ENCODE results near the gene CRHR2.

Gene CRHR2

GRCh38 chr7:30634634-30635201, 47.5 kb downstream of the CRHR2 start:
- H3K23ac ChIP-seq (ENCODE audit: low read length), result no peak overlapping the region
- H3K79me2 ChIP-seq (ENCODE audit: control insufficient read depth, insufficient read depth, low read length, poor library complexity), result no peaks in the 10 kb centered on the region
- no peak for DNase-seq
- H3K79me1 ChIP-seq (ENCODE audit: low read length), result no peaks in the 10 kb centered on the region
- H2AK5ac ChIP-seq (ENCODE audit: low read length), result no peak overlapping the region
- H2AFZ ChIP-seq (ENCODE audit: insufficient read depth, low read length, poor library complexity), result no peak overlapping the region
- no peaks in the 10 kb centered on the region for H3K4me1 ChIP-seq (ENCODE audit: control insufficient read depth in 1 of 2, insufficient read depth in 2 of 2, low read length in 2 of 2)
- no peak overlapping the region for H2BK12ac ChIP-seq (ENCODE audit: low read length)
- no peak overlapping the region for H3K4ac ChIP-seq (ENCODE audit: low read depth, low read length)
- no CpG with 5 or more reads among the region's 6 CpGs for WGBS (ENCODE audit: extremely low coverage, insufficient coverage, insufficient read length)
- no peak overlapping the region for H2BK120ac ChIP-seq (ENCODE audit: insufficient read depth, low read length, poor library complexity)
- peaks cover 13 to 34% of the 10 kb centered on the region in 2 experiments for H3K36me3 ChIP-seq (ENCODE audit: control insufficient read depth in 1 of 2, insufficient read depth in 2 of 2, low read length in 2 of 2)
- no peak overlapping the region for H2BK5ac ChIP-seq (ENCODE audit: low read depth, low read length, poor library complexity)
- H3K18ac ChIP-seq (ENCODE audit: low read length), result no peak overlapping the region
- no peak overlapping the region for H4K8ac ChIP-seq (ENCODE audit: low read depth, low read length)
- H3K27ac ChIP-seq (ENCODE audit: low read depth, low read length), result no peak overlapping the region
- no peak overlapping the region for H3K4me2 ChIP-seq (ENCODE audit: low read length)
- no peak overlapping the region for H3K4me3 ChIP-seq (ENCODE audit: low read depth, low read length)
- no peaks in the 10 kb centered on the region for H3K9me3 ChIP-seq (ENCODE audit: insufficient read depth, low read depth, low read length)
- no peak overlapping the region for H3K9ac ChIP-seq (ENCODE audit: low read length)
- H3K14ac ChIP-seq (ENCODE audit: low read length), result no peak overlapping the region
- H4K91ac ChIP-seq (ENCODE audit: low read depth, low read length), result no peak overlapping the region
- no peak overlapping the region for H4K12ac ChIP-seq (ENCODE audit: low read depth, low read length)
- no peaks in the 10 kb centered on the region for H3K27me3 ChIP-seq (ENCODE audit: insufficient read depth, low read length)

GRCh38 chr7:30634193-30634626, 48.0 kb downstream of the CRHR2 start:
- no peak overlapping the region for H2BK12ac ChIP-seq (ENCODE audit: low read length)
- no peaks in the 10 kb centered on the region for H3K79me1 ChIP-seq (ENCODE audit: low read length)
- H2AFZ ChIP-seq (ENCODE audit: insufficient read depth, low read length, poor library complexity), result no peak overlapping the region
- no peak overlapping the region for H4K91ac ChIP-seq (ENCODE audit: low read depth, low read length)
- no peak overlapping the region for H4K8ac ChIP-seq (ENCODE audit: low read depth, low read length)
- H3K27me3 ChIP-seq (ENCODE audit: insufficient read depth, low read length), result no peaks in the 10 kb centered on the region
- H3K36me3 ChIP-seq (ENCODE audit: control insufficient read depth in 1 of 2, insufficient read depth in 2 of 2, low read length in 2 of 2), result peaks cover 13 to 39% of the 10 kb centered on the region in 2 experiments
- no peak overlapping the region for H3K4me2 ChIP-seq (ENCODE audit: low read length)
- no peak overlapping the region for H2BK120ac ChIP-seq (ENCODE audit: insufficient read depth, low read length, poor library complexity)
- H3K9ac ChIP-seq (ENCODE audit: low read length), result no peak overlapping the region
- DNase-seq, result no peak
- H2AK5ac ChIP-seq (ENCODE audit: low read length), result no peak overlapping the region
- no peak overlapping the region for H4K12ac ChIP-seq (ENCODE audit: low read depth, low read length)
- H3K9me3 ChIP-seq (ENCODE audit: insufficient read depth, low read depth, low read length), result no peaks in the 10 kb centered on the region
- no peak overlapping the region for H3K14ac ChIP-seq (ENCODE audit: low read length)
- no peak overlapping the region for H3K4ac ChIP-seq (ENCODE audit: low read depth, low read length)
- no peak overlapping the region for H3K18ac ChIP-seq (ENCODE audit: low read length)
- no peak overlapping the region for H2BK5ac ChIP-seq (ENCODE audit: low read depth, low read length, poor library complexity)
- H3K4me1 ChIP-seq (ENCODE audit: control insufficient read depth in 1 of 2, insufficient read depth in 2 of 2, low read length in 2 of 2), result no peaks in the 10 kb centered on the region
- no peak overlapping the region for H3K4me3 ChIP-seq (ENCODE audit: low read depth, low read length)
- no peak overlapping the region for H3K27ac ChIP-seq (ENCODE audit: low read depth, low read length)
- WGBS (ENCODE audit: extremely low coverage, insufficient coverage, insufficient read length), result no CpG with 5 or more reads among the region's 1 CpG
- no peaks in the 10 kb centered on the region for H3K79me2 ChIP-seq (ENCODE audit: control insufficient read depth, insufficient read depth, low read length, poor library complexity)
- no peak overlapping the region for H3K23ac ChIP-seq (ENCODE audit: low read length)

GRCh38 chr7:30633223-30633622, 49.0 kb downstream of the CRHR2 start:
- Histone ChIP-seq H4K12ac (ENCODE audit: low read depth, low read length) (no peak overlapping the region), H4K91ac (ENCODE audit: low read depth, low read length) (no peak overlapping the region), H3K79me2 (ENCODE audit: control insufficient read depth, insufficient read depth, low read length, poor library complexity) (no peaks in the 10 kb centered on the region), H2AK5ac (ENCODE audit: low read length) (no peak overlapping the region), H4K8ac (ENCODE audit: low read depth, low read length) (no peak overlapping the region), H3K79me1 (ENCODE audit: low read length) (no peaks in the 10 kb centered on the region), H3K9me3 (ENCODE audit: insufficient read depth, low read depth, low read length) (no peaks in the 10 kb centered on the region), H3K27me3 (ENCODE audit: insufficient read depth, low read length) (no peaks in the 10 kb centered on the region), H3K36me3 (ENCODE audit: control insufficient read depth in 1 of 2, insufficient read depth in 2 of 2, low read length in 2 of 2) (peaks cover 13 to 41% of the 10 kb centered on the region in 2 experiments), H3K14ac (ENCODE audit: low read length) (no peak overlapping the region), H3K4me1 (ENCODE audit: control insufficient read depth in 1 of 2, insufficient read depth in 2 of 2, low read length in 2 of 2) (no peaks in the 10 kb centered on the region), H3K27ac (ENCODE audit: low read depth, low read length) (no peak overlapping the region), H3K4me2 (ENCODE audit: low read length) (no peak overlapping the region), H2BK120ac (ENCODE audit: insufficient read depth, low read length, poor library complexity) (no peak overlapping the region), H2BK5ac (ENCODE audit: low read depth, low read length, poor library complexity) (no peak overlapping the region), H3K4ac (ENCODE audit: low read depth, low read length) (no peak overlapping the region), H2AFZ (ENCODE audit: insufficient read depth, low read length, poor library complexity) (no peak overlapping the region), H3K9ac (ENCODE audit: low read length) (no peak overlapping the region), H2BK12ac (ENCODE audit: low read length) (no peak overlapping the region), H3K4me3 (ENCODE audit: low read depth, low read length) (no peak overlapping the region), H3K18ac (ENCODE audit: low read length) (no peak overlapping the region), H3K23ac (ENCODE audit: low read length) (no peak overlapping the region)
- WGBS (ENCODE audit: extremely low coverage, insufficient coverage, insufficient read length), result no CpG with 5 or more reads among the region's 3 CpGs
- DNase-seq, result no peak

- Histone ChIP-seq H2AFZ (ENCODE audit: insufficient read depth, low read length, poor library complexity) (no peak overlapping the region), H3K4me3 (ENCODE audit: low read depth, low read length) (no peak overlapping the region), H4K12ac (ENCODE audit: low read depth, low read length) (no peak overlapping the region), H3K27me3 (ENCODE audit: insufficient read depth, low read length) (no peaks in the 10 kb centered on the region), H3K18ac (ENCODE audit: low read length) (no peak overlapping the region), H4K8ac (ENCODE audit: low read depth, low read length) (no peak overlapping the region), H3K9me3 (ENCODE audit: insufficient read depth, low read depth, low read length) (no peaks in the 10 kb centered on the region), H3K36me3 (ENCODE audit: control insufficient read depth in 1 of 2, insufficient read depth in 2 of 2, low read length in 2 of 2) (peaks cover 22 to 52% of the 10 kb centered on the region in 2 experiments), H3K4ac (ENCODE audit: low read depth, low read length) (no peak overlapping the region), H3K27ac (ENCODE audit: low read depth, low read length) (no peak overlapping the region), H2AK5ac (ENCODE audit: low read length) (no peak overlapping the region), H3K14ac (ENCODE audit: low read length) (no peak overlapping the region), H3K79me2 (ENCODE audit: control insufficient read depth, insufficient read depth, low read length, poor library complexity) (no peaks in the 10 kb centered on the region), H2BK120ac (ENCODE audit: insufficient read depth, low read length, poor library complexity) (no peak overlapping the region), H3K23ac (ENCODE audit: low read length) (no peak overlapping the region), H2BK12ac (ENCODE audit: low read length) (no peak overlapping the region), H3K4me2 (ENCODE audit: low read length) (no peak overlapping the region), H2BK5ac (ENCODE audit: low read depth, low read length, poor library complexity) (no peak overlapping the region), H3K9ac (ENCODE audit: low read length) (no peak overlapping the region), H4K91ac (ENCODE audit: low read depth, low read length) (no peak overlapping the region), H3K79me1 (ENCODE audit: low read length) (no peaks in the 10 kb centered on the region), H3K4me1 (ENCODE audit: control insufficient read depth in 1 of 2, insufficient read depth in 2 of 2, low read length in 2 of 2) (no peaks in the 10 kb centered on the region)
- WGBS (ENCODE audit: extremely low coverage, insufficient coverage, insufficient read length), result no CpG with 5 or more reads among the region's 4 CpGs
- no peak for DNase-seq
Observed at GRCh38 chr7:30630986-30631385, 51.3 kb downstream of the CRHR2 start.

All from trophoblast cell (in vitro differentiated cells and primary cell).